Measurements from ENCODE around the gene PLIN1. TPM values are rescaled to one million over a fixed set of nuclear protein-coding genes. Genes with fewer than 3 reads are reported as not detected.

PLIN1 gene
- total RNA-seq (1 to 10 TPM in 3 of 4 donors, under 1 TPM in 1; 0.79 to 6.3 (median 3.3) TPM), polyA plus RNA-seq (1 to 10 TPM; 2.3 to 8.3 (median 6.9) TPM)
- long read RNA-seq, donor 1, result 0 reads
- long read RNA-seq, donor 2, partial matches to known transcripts, result 8 of 10 reads
- long read RNA-seq, donor 2, other reads (novel, unspliced or antisense), result 1 of 10 reads

GRCh38 chr15:89679212-89679611 is at the start of gene PLIN1:
TSS of gene PLIN1 (minus strand) at chr15:89679367. CDS start at chr15:89677489, 1,878 bp downstream.
- H3K4me3 ChIP-seq, result no peak within 1 kb of the TSS
- H3K4me1 ChIP-seq, result peaks cover 33% of the 10 kb centered on the region
- intact Hi-C loops (cut with DNase I), result no loop called here
- peak within 1 kb of the TSS; percentile 59 for H3K27ac ChIP-seq
- H3K27me3 ChIP-seq (ENCODE audit: insufficient read depth in 3 of 3, low read length in 2 of 3), result no peaks in the 10 kb centered on the region
- ATAC-seq, result peak in 2 of 4 donors; percentile 19 to 32
- DNase-seq, result no peak
- 88 to 93% (median 91%) methylated on average over 2 of the region's 2 CpGs for WGBS, 3 donors
- peaks cover 0 to 15% of the 10 kb centered on the region in 2 donors for H3K36me3 ChIP-seq (ENCODE audit: insufficient read depth in 1 of 2, low read depth in 1 of 2)
- no peak for TF ChIP-seq CTCF (IDR thresholded peaks at IDR 0.05)
- H3K9me3 ChIP-seq, result no peaks in the 10 kb centered on the region

GRCh38 chr15:89728254-89728653 is 49.1 kb upstream of the PLIN1 start:
- ATAC-seq (peak in 3 of 4 donors; percentile 81 to 95 (median 93)), DNase-seq (no peak)
- no peak overlapping the region for H3K4me3 ChIP-seq
- peak overlapping the region; percentile 41 for H3K27ac ChIP-seq
- intact Hi-C loops (cut with DNase I), result no loop called here
- H3K27me3 ChIP-seq (ENCODE audit: insufficient read depth in 3 of 3, low read length in 2 of 3), result no peaks in the 10 kb centered on the region
- no peaks in the 10 kb centered on the region for H3K9me3 ChIP-seq
- H3K4me1 ChIP-seq, result no peaks in the 10 kb centered on the region
- TF ChIP-seq CTCF (IDR thresholded peaks at IDR 0.05), result no peak
- WGBS, 3 donors, result 5 to 14% (median 10%) methylated on average over 2 of the region's 2 CpGs
- H3K36me3 ChIP-seq (ENCODE audit: insufficient read depth in 1 of 2, low read depth in 1 of 2), result no peaks in the 10 kb centered on the region

- H3K4me1 ChIP-seq, result no peaks in the 10 kb centered on the region
- DNase-seq (no peak), ATAC-seq (no peak)
- H3K4me3 ChIP-seq, result no peak overlapping the region
- 90 to 97% (median 91%) methylated on average over 1 of the region's 1 CpG for WGBS, 3 donors
- TF ChIP-seq CTCF (IDR thresholded peaks at IDR 0.05), result no peak
- no peaks in the 10 kb centered on the region for H3K27me3 ChIP-seq (ENCODE audit: insufficient read depth in 3 of 3, low read length in 2 of 3)
- no peaks in the 10 kb centered on the region for H3K9me3 ChIP-seq
- H3K27ac ChIP-seq, result no peak overlapping the region
- intact Hi-C loops (cut with DNase I), result no loop called here
- no peaks in the 10 kb centered on the region for H3K36me3 ChIP-seq (ENCODE audit: insufficient read depth in 1 of 2, low read depth in 1 of 2)
Observed at GRCh38 chr15:89725064-89725463, 45.9 kb upstream of the PLIN1 start.

- H3K4me3 ChIP-seq, result no peak overlapping the region
- ATAC-seq (no peak), DNase-seq (no peak)
- TF ChIP-seq CTCF (IDR thresholded peaks at IDR 0.05), result no peak
- no peaks in the 10 kb centered on the region for H3K4me1 ChIP-seq
- no peaks in the 10 kb centered on the region for H3K36me3 ChIP-seq (ENCODE audit: insufficient read depth in 1 of 2, low read depth in 1 of 2)
- no peaks in the 10 kb centered on the region for H3K27me3 ChIP-seq (ENCODE audit: insufficient read depth in 3 of 3, low read length in 2 of 3)
- intact Hi-C loops (cut with DNase I), result no loop called here
- 92 to 100% (median 98%) methylated on average over 1 of the region's 1 CpG for WGBS, 3 donors
- no peak overlapping the region for H3K27ac ChIP-seq
- no peaks in the 10 kb centered on the region for H3K9me3 ChIP-seq
Observed at GRCh38 chr15:89724621-89725020, 45.5 kb upstream of the PLIN1 start.

- Histone ChIP-seq H3K27ac (no peak overlapping the region), H3K36me3 (ENCODE audit: insufficient read depth in 1 of 2, low read depth in 1 of 2) (no peaks in the 10 kb centered on the region), H3K27me3 (ENCODE audit: insufficient read depth in 3 of 3, low read length in 2 of 3) (no peaks in the 10 kb centered on the region), H3K4me1 (no peaks in the 10 kb centered on the region), H3K4me3 (no peak overlapping the region), H3K9me3 (no peaks in the 10 kb centered on the region)
- ATAC-seq (no peak), DNase-seq (no peak)
- 59 to 90% (median 63%) methylated on average over 3 of the region's 3 CpGs for WGBS, 3 donors
- intact Hi-C loops (cut with DNase I), result no loop called here
- no peak for TF ChIP-seq CTCF (IDR thresholded peaks at IDR 0.05)
Observed at GRCh38 chr15:89723031-89723430, 43.9 kb upstream of the PLIN1 start.

Measured in psoas muscle (tissue), 8 donors.